Measurements from ENCODE around the gene DYNC2I2. TPM values are rescaled to one million over a fixed set of nuclear protein-coding genes. Genes with fewer than 3 reads are reported as not detected.

DYNC2I2 gene
- total RNA-seq, 3 donors from 2014 or later (not counting 1 experiment from before 2014, with no cell fraction given), result 5.2 to 6.3 (median 5.5) TPM

DNA sequence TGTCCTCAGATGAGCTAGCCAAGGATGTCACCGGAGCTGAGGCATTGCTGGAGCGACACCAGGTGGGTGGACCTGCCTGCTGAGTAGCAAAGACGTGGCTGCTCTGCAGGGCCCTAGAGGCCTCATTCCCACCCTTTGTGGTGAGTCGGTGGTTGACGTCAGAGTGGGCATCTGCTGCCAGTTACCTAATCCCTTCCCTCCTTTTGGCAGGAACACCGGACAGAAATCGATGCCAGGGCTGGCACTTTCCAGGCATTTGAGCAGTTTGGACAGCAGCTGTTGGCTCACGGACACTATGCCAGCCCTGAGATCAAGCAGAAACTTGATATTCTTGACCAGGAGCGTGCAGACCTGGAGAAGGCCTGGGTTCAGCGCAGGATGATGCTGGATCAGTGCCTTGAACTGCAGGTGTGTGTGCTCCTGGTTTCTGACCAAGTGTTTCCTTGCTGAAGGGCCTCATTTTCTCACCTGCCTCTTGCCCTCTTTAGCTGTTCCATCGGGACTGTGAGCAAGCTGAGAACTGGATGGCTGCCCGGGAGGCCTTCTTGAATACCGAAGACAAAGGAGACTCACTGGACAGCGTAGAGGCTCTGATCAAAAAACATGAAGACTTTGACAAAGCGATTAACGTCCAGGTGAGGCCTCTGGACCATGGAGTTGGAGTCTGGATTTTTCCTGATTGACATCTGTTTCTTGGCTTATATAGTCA is 48.9 kb downstream of the DYNC2I2 start:
- no peaks in the 10 kb centered on the region for H3K4me1 ChIP-seq (ENCODE audit: control insufficient read depth, insufficient read depth, low read length)
- no peaks in the 10 kb centered on the region for H3K9me3 Mint-ChIP-seq
- ATAC-seq (no peak), DNase-seq (no peak)
- no peak overlapping the region for H3K27ac ChIP-seq (ENCODE audit: low read length)
- H3K36me3 Mint-ChIP-seq, result peaks cover 18% of the 10 kb centered on the region
- WGBS (ENCODE audit: insufficient coverage), result 97% methylated on average over 16 of the region's 16 CpGs
- H3K27ac Mint-ChIP-seq, result no peak overlapping the region
- no peaks in the 10 kb centered on the region for H3K27me3 ChIP-seq (ENCODE audit: control insufficient read depth, insufficient read depth, low read length)
- TF ChIP-seq CTCF (IDR thresholded peaks at IDR 0.05), result no peak
- no peak overlapping the region for H3K4me3 Mint-ChIP-seq
- no peaks in the 10 kb centered on the region for H3K9me3 ChIP-seq (ENCODE audit: control insufficient read depth, insufficient read depth, low read length)
- H3K27me3 Mint-ChIP-seq (ENCODE audit: low read depth in 2 of 2), result no peaks in the 10 kb centered on the region
- intact Hi-C loops (cut with micrococcal nuclease), result no loop called here
- H3K36me3 ChIP-seq (ENCODE audit: control insufficient read depth, insufficient read depth, low read length), result peaks cover 83% of the 10 kb centered on the region
- H3K4me3 ChIP-seq (ENCODE audit: low read length), result no peak overlapping the region
- no peaks in the 10 kb centered on the region for H3K4me1 Mint-ChIP-seq

- no peaks in the 10 kb centered on the region for H3K9me3 ChIP-seq (ENCODE audit: control insufficient read depth, insufficient read depth, low read length)
- intact Hi-C loops (cut with micrococcal nuclease), result no loop called here
- no peak for TF ChIP-seq CTCF (IDR thresholded peaks at IDR 0.05)
- H3K27me3 ChIP-seq (ENCODE audit: control insufficient read depth, insufficient read depth, low read length), result no peaks in the 10 kb centered on the region
- 97% methylated on average over 8 of the region's 8 CpGs for WGBS (ENCODE audit: insufficient coverage)
- Mint-ChIP-seq H3K9me3 (no peaks in the 10 kb centered on the region), H3K4me3 (no peak overlapping the region), H3K27me3 (ENCODE audit: low read depth in 2 of 2) (no peaks in the 10 kb centered on the region), H3K4me1 (no peaks in the 10 kb centered on the region), H3K27ac (no peak overlapping the region), H3K36me3 (peaks cover 11% of the 10 kb centered on the region)
- no peak overlapping the region for H3K4me3 ChIP-seq (ENCODE audit: low read length)
- no peak for ATAC-seq
- no peaks in the 10 kb centered on the region for H3K4me1 ChIP-seq (ENCODE audit: control insufficient read depth, insufficient read depth, low read length)
- H3K36me3 ChIP-seq (ENCODE audit: control insufficient read depth, insufficient read depth, low read length), result peaks cover 69% of the 10 kb centered on the region
- DNase-seq, result no peak
- H3K27ac ChIP-seq (ENCODE audit: low read length), result no peak overlapping the region
Measured at GRCh38 chr9:128603697-128604096, 53.0 kb downstream of the DYNC2I2 start.

GRCh38 chr9:128600099-128600498 is 56.5 kb downstream of the DYNC2I2 start:
- Mint-ChIP-seq H3K9me3 (no peaks in the 10 kb centered on the region), H3K4me3 (no peak overlapping the region), H3K27me3 (ENCODE audit: low read depth in 2 of 2) (no peaks in the 10 kb centered on the region), H3K27ac (no peak overlapping the region), H3K36me3 (peaks cover 17% of the 10 kb centered on the region), H3K4me1 (no peaks in the 10 kb centered on the region)
- H3K27me3 ChIP-seq (ENCODE audit: control insufficient read depth, insufficient read depth, low read length), result no peaks in the 10 kb centered on the region
- no peak overlapping the region for H3K4me3 ChIP-seq (ENCODE audit: low read length)
- H3K27ac ChIP-seq (ENCODE audit: low read length), result no peak overlapping the region
- H3K9me3 ChIP-seq (ENCODE audit: control insufficient read depth, insufficient read depth, low read length), result no peaks in the 10 kb centered on the region
- intact Hi-C loops (cut with micrococcal nuclease), result no loop called here
- TF ChIP-seq CTCF (IDR thresholded peaks at IDR 0.05), result no peak
- 82% methylated on average over 4 of the region's 4 CpGs for WGBS (ENCODE audit: insufficient coverage)
- DNase-seq (no peak), ATAC-seq (no peak)
- no peaks in the 10 kb centered on the region for H3K4me1 ChIP-seq (ENCODE audit: control insufficient read depth, insufficient read depth, low read length)
- peaks cover 69% of the 10 kb centered on the region for H3K36me3 ChIP-seq (ENCODE audit: control insufficient read depth, insufficient read depth, low read length)

DNA sequence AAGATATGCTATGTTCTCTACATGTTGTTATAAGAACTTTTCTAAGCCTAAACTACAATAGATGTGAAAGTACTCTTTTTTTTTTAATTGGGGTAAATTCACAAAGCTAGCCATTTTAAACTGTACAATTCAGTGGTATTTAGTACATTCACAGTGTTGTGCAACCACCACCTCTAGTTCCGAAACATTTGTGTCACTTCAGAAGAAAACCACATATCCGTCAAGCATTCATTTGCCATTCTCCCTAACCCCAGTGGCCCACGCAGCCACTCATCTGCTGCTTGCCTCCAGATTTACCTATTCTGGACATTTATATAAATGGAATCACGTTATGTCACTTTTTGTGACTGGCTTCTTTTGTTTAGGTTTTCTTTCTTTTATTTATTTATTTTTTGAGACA is 61.2 kb downstream of the DYNC2I2 start:
- Mint-ChIP-seq H3K4me3 (no peak overlapping the region), H3K4me1 (no peaks in the 10 kb centered on the region), H3K27me3 (ENCODE audit: low read depth in 2 of 2) (no peaks in the 10 kb centered on the region), H3K27ac (no peak overlapping the region), H3K36me3 (peaks cover 19% of the 10 kb centered on the region), H3K9me3 (no peaks in the 10 kb centered on the region)
- Histone ChIP-seq H3K36me3 (ENCODE audit: control insufficient read depth, insufficient read depth, low read length) (peaks cover 82% of the 10 kb centered on the region), H3K27me3 (ENCODE audit: control insufficient read depth, insufficient read depth, low read length) (no peaks in the 10 kb centered on the region), H3K4me1 (ENCODE audit: control insufficient read depth, insufficient read depth, low read length) (no peaks in the 10 kb centered on the region), H3K9me3 (ENCODE audit: control insufficient read depth, insufficient read depth, low read length) (no peaks in the 10 kb centered on the region), H3K27ac (ENCODE audit: low read length) (no peak overlapping the region), H3K4me3 (ENCODE audit: low read length) (no peak overlapping the region)
- intact Hi-C loops (cut with micrococcal nuclease), result no loop called here
- DNase-seq, result no peak
- WGBS (ENCODE audit: insufficient coverage), result 95% methylated on average over 4 of the region's 4 CpGs
- TF ChIP-seq CTCF (IDR thresholded peaks at IDR 0.05), result no peak
- no peak for ATAC-seq
